ENCODE results near the gene WDR47.

WDR47 gene

GRCh38 chr1:109041621-109042468 is at the start of gene WDR47:
WDR47 (minus strand) TSS chr1:109042102; CDS start chr1:109023512, 18,590 bp downstream.
- DNase-seq (ENCODE audit: low spot score), result peak; percentile 86

GRCh38 chr1:109091078-109091838 is 49.4 kb upstream of the WDR47 start:
- DNase-seq (ENCODE audit: low spot score), result peak; percentile 82

GRCh38 chr1:109090196-109091077 is 48.5 kb upstream of the WDR47 start, which contains the start of gene TMEM167B:
TMEM167B (plus strand) TSS chr1:109090764; CDS start chr1:109090873, 109 bp downstream.
- DNase-seq (ENCODE audit: low spot score), result peak; percentile 96

GRCh38 chr1:109089242-109090015 is 47.5 kb upstream of the WDR47 start:
- peak; percentile 78 for DNase-seq (ENCODE audit: low spot score)

GRCh38 chr1:109084563-109085517 is 42.9 kb upstream of the WDR47 start:
- no peak for DNase-seq (ENCODE audit: low spot score)

- no peak for DNase-seq (ENCODE audit: low spot score)
These were observed 42.0 kb upstream of the WDR47 start for GRCh38 chr1:109083923-109084322.

- no peak for DNase-seq (ENCODE audit: low spot score)
These were observed 41.6 kb upstream of the WDR47 start for GRCh38 chr1:109083501-109083900.

- no peak for DNase-seq (ENCODE audit: low spot score)
These were observed 38.7 kb upstream of the WDR47 start for GRCh38 chr1:109080441-109081082.

GRCh38 chr1:109079240-109079622 is 37.3 kb upstream of the WDR47 start:
- DNase-seq (ENCODE audit: low spot score), result no peak

GRCh38 chr1:109078317-109078716 is 36.4 kb upstream of the WDR47 start:
- no peak for DNase-seq (ENCODE audit: low spot score)

GRCh38 chr1:109075531-109076490 is 33.9 kb upstream of the WDR47 start, which contains the start of gene TAF13:
TAF13 (minus strand) TSS chr1:109076003; CDS start chr1:109075947, 56 bp downstream.
- DNase-seq (ENCODE audit: low spot score), result peak; percentile 91

GRCh38 chr1:109069294-109069693 is 27.4 kb upstream of the WDR47 start:
- no peak for DNase-seq (ENCODE audit: low spot score)

GRCh38 chr1:109067883-109068282 is 26.0 kb upstream of the WDR47 start:
- DNase-seq (ENCODE audit: low spot score), result no peak

- no peak for DNase-seq (ENCODE audit: low spot score)
These were observed 23.2 kb upstream of the WDR47 start for GRCh38 chr1:109065137-109065536.

- DNase-seq (ENCODE audit: low spot score), result no peak
These were observed 19.3 kb upstream of the WDR47 start for GRCh38 chr1:109061183-109061582.

GRCh38 chr1:109060707-109061106 is 18.8 kb upstream of the WDR47 start:
- no peak for DNase-seq (ENCODE audit: low spot score)

- no peak for DNase-seq (ENCODE audit: low spot score)
These were observed 17.1 kb upstream of the WDR47 start for GRCh38 chr1:109059026-109059425.

GRCh38 chr1:109056064-109056463 is 14.2 kb upstream of the WDR47 start:
- no peak for DNase-seq (ENCODE audit: low spot score)

Data from hematopoietic multipotent progenitor cell treated with erythropoietin and hydrocortisone succinate and interleukin-3 and kit ligand, for 17 days (in vitro differentiated cells).